IPS-20b (cell line): Measurements from ENCODE around the gene STK38L.
A peak's percentile ranks its signal among the peaks of the same experiment; 100 is the strongest.

Experiments used
- H3K27ac ChIP-seq: one replicate; pipeline ENCODE4 v1.5.1; 2013; ENCODE audit warnings: low read length
- H3K27me3 ChIP-seq: 2 replicates; pipeline ENCODE4 v1.6.1; 2013; ENCODE audit warnings: mild to moderate bottlenecking, low read length, inconsistent platforms; ENCODE audit not compliant: insufficient read depth
- H3K36me3 ChIP-seq: 2 replicates; pipeline ENCODE4 v1.6.1; 2013; ENCODE audit warnings: low read depth, mild to moderate bottlenecking, inconsistent platforms, low read length, moderate library complexity; ENCODE audit not compliant: insufficient read depth
- H3K4me1 ChIP-seq: 2 replicates; pipeline ENCODE4 v1.6.1; 2013; ENCODE audit warnings: mild to moderate bottlenecking, control low read depth, inconsistent platforms, low read length, moderate library complexity; ENCODE audit not compliant: insufficient read depth
- H3K4me3 ChIP-seq: 2 replicates; pipeline ENCODE4 v1.5.1; 2013; ENCODE audit warnings: mild to moderate bottlenecking, low read length, inconsistent platforms
- H3K9ac ChIP-seq: 2 replicates; pipeline ENCODE4 v1.6.1; 2013; ENCODE audit warnings: low read depth, mild to moderate bottlenecking, inconsistent platforms, low read length, moderate library complexity
- H3K9me3 ChIP-seq: 2 replicates; pipeline ENCODE4 v1.6.1; 2013; ENCODE audit warnings: mild to moderate bottlenecking, low read depth, low read length, inconsistent platforms; ENCODE audit not compliant: insufficient read depth

STK38L gene

GRCh38 chr12:27303139-27304111, 59.3 kb downstream of the STK38L start:
- H3K9me3 ChIP-seq: no peaks in the 10 kb centered on the region
- H3K4me1 ChIP-seq: no peaks in the 10 kb centered on the region
- H3K27ac ChIP-seq: no peak overlapping the region
- H3K4me3 ChIP-seq: no peak overlapping the region
- H3K27me3 ChIP-seq: no peaks in the 10 kb centered on the region
- H3K36me3 ChIP-seq: peaks cover 37% of the 10 kb centered on the region
- H3K9ac ChIP-seq: no peak overlapping the region

DNA sequence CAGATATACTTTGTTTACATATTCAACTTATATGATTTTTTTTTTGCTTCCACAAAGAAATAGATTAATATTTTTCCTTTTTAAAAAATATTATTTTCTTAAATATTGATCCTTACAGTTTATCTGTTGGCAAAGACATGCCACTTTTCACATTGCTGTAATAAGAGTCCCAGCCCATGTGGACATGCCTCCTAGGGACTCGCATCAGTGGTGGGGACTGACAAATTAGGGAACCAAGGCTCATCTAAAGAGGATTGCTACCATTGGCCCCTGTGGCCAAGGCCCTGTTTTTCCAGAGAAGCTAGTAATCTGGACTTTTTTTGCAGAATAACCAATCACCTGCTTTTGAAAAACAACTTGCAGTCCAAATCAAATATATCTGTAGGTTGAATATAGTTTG, 60.8 kb downstream of the STK38L start:
- Histone ChIP-seq H3K4me1 (no peaks in the 10 kb centered on the region), H3K4me3 (no peak overlapping the region), H3K27me3 (no peaks in the 10 kb centered on the region), H3K36me3 (peaks cover 35% of the 10 kb centered on the region), H3K9me3 (no peaks in the 10 kb centered on the region), H3K27ac (no peak overlapping the region), H3K9ac (no peak overlapping the region)

GRCh38 chr12:27305673-27306456, 61.8 kb downstream of the STK38L start:
- H3K9me3 ChIP-seq: no peaks in the 10 kb centered on the region
- no peak overlapping the region for H3K27ac ChIP-seq
- no peaks in the 10 kb centered on the region for H3K4me1 ChIP-seq
- no peak overlapping the region for H3K9ac ChIP-seq
- H3K4me3 ChIP-seq: no peak overlapping the region
- H3K36me3 ChIP-seq: peaks cover 36% of the 10 kb centered on the region
- H3K27me3 ChIP-seq: no peaks in the 10 kb centered on the region

DNA sequence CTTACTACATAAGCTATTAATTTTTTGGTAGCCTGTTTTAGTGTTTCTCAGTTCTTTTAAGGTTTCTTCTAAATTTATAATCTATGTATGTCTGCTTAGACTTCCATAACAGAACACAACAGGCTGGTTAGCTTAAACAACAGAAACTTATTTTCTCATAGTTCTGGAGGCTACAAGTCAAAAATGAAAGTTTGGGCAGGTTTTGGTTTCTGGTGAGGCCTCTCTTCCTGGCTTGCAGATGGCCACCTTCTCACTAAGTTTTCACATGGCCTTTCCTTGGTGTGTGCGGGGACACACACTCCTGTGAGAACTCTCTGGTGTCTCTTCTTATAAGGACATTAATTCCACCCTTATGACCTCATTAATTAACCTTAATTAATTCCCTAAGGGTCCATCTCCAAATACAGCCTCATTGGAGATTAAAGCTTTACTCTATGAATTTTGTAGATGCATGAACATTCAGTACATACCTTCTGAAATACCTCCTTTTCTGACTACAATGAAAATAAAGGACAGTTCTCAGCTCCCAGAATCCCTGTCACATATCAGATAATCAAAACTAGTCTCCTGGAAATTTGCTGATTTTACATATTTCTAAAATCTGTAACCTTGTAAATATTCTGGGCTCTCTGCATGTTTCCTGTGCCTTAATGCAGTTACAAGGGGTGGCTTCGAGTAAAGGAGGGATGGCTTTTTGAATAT, 65.4 kb downstream of the STK38L start:
- no peaks in the 10 kb centered on the region for H3K4me1 ChIP-seq
- no peaks in the 10 kb centered on the region for H3K9me3 ChIP-seq
- no peak overlapping the region for H3K4me3 ChIP-seq
- H3K9ac ChIP-seq: no peak overlapping the region
- H3K27me3 ChIP-seq: no peaks in the 10 kb centered on the region
- H3K36me3 ChIP-seq: peaks cover 42% of the 10 kb centered on the region
- no peak overlapping the region for H3K27ac ChIP-seq

GRCh38 chr12:27309995-27310315, 65.9 kb downstream of the STK38L start:
- Histone ChIP-seq H3K9me3 (no peaks in the 10 kb centered on the region), H3K4me1 (no peaks in the 10 kb centered on the region), H3K27ac (no peak overlapping the region), H3K27me3 (no peaks in the 10 kb centered on the region), H3K36me3 (peaks cover 47% of the 10 kb centered on the region), H3K4me3 (no peak overlapping the region), H3K9ac (no peak overlapping the region)

- no peaks in the 10 kb centered on the region for H3K9me3 ChIP-seq
- H3K36me3 ChIP-seq: peaks cover 56% of the 10 kb centered on the region
- no peak overlapping the region for H3K9ac ChIP-seq
- no peak overlapping the region for H3K4me3 ChIP-seq
- H3K27me3 ChIP-seq: no peaks in the 10 kb centered on the region
- no peak overlapping the region for H3K27ac ChIP-seq
- H3K4me1 ChIP-seq: peaks cover 14% of the 10 kb centered on the region
Observed at GRCh38 chr12:27316947-27317346, 72.9 kb downstream of the STK38L start.

- Histone ChIP-seq H3K36me3 (peaks cover 60% of the 10 kb centered on the region), H3K9me3 (no peaks in the 10 kb centered on the region), H3K4me3 (0 out of 2 replicates have a peak overlapping the region, but pooled peaks have one; percentile 0), H3K4me1 (peaks cover 14% of the 10 kb centered on the region), H3K9ac (peak overlapping the region; percentile 38; the same call in 1 of the 2 replicates), H3K27me3 (no peaks in the 10 kb centered on the region), H3K27ac (peak overlapping the region; percentile 79)
Observed at GRCh38 chr12:27319409-27319808, 75.3 kb downstream of the STK38L start.

DNA sequence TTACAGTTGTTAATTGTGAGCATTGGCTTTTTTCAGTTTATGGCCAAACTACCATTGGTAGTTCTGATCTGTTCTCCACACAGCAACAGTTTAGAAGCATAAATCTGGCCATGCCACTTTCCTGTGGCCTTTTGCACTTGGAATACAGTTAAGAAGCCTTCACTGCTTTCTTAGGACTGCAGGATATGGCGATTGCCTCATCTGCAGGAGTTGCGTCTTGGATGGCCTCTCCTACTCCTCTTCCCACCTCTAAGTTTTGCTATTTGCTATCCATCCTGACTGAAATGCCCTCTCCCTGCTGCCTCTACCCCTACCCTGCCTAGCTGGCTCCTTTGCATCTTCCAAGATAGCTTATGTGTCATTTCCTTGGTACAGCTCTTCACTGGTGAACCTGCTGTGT, 75.8 kb downstream of the STK38L start:
- Histone ChIP-seq H3K4me1 (peaks cover 14% of the 10 kb centered on the region), H3K27ac (peak overlapping the region; percentile 79), H3K27me3 (no peaks in the 10 kb centered on the region), H3K36me3 (peaks cover 56% of the 10 kb centered on the region), H3K9ac (peak overlapping the region; percentile 38; the same call in 1 of the 2 replicates), H3K9me3 (no peaks in the 10 kb centered on the region), H3K4me3 (0 out of 2 replicates have a peak overlapping the region, but pooled peaks have one; percentile 0)

GRCh38 chr12:27324530-27324929, 80.4 kb downstream of the STK38L start:
- Histone ChIP-seq H3K27ac (no peak overlapping the region), H3K27me3 (no peaks in the 10 kb centered on the region), H3K4me3 (no peak overlapping the region), H3K36me3 (peaks cover 42% of the 10 kb centered on the region), H3K9ac (no peak overlapping the region), H3K9me3 (no peaks in the 10 kb centered on the region), H3K4me1 (peaks cover 6% of the 10 kb centered on the region; the same call in 1 of the 2 replicates)

DNA sequence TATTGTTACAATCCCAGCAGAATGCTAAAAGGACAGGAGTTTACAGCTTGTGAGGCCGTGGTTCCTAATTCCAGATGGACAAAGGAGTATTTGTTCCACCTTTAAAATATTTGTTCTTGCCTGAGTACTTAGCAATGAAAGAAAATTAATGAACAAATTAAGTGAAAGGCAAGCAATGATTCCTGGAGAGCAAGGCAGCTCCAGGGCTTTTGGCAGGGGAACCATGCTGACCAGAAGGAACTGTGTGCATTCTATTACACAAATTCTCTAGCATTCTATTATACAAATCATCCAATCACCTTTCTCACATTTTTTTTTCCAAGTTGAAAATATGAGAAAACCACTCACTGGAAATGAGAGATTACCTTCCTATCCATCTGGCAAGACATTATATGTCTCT, 86.8 kb downstream of the STK38L start:
- Histone ChIP-seq H3K36me3 (peaks cover 14% of the 10 kb centered on the region; the same call in 1 of the 2 replicates), H3K27me3 (peaks cover 41% of the 10 kb centered on the region), H3K4me1 (peaks cover 11% of the 10 kb centered on the region), H3K27ac (no peak overlapping the region), H3K4me3 (no peak overlapping the region), H3K9ac (no peak overlapping the region), H3K9me3 (no peaks in the 10 kb centered on the region)

- Histone ChIP-seq H3K4me1 (peaks cover 11% of the 10 kb centered on the region), H3K36me3 (0 out of 2 replicates have a peak, but pooled peaks cover 8% of the 10 kb centered on the region), H3K9ac (no peak overlapping the region), H3K4me3 (no peak overlapping the region), H3K9me3 (no peaks in the 10 kb centered on the region), H3K27ac (no peak overlapping the region), H3K27me3 (peaks cover 41% of the 10 kb centered on the region)
Observed at GRCh38 chr12:27331291-27331926, 87.3 kb downstream of the STK38L start.
